ENCODE measurements around the gene ZBTB7C.

- TF ChIP-seq CTCF (IDR thresholded peaks at IDR 0.05): no peak
- no peak for TF ChIP-seq POLR2A (IDR thresholded peaks at IDR 0.05)
- no peak for TF ChIP-seq EP300 (IDR thresholded peaks at IDR 0.05)
- TF ChIP-seq POLR2AphosphoS5 (IDR thresholded peaks at IDR 0.05): no peak
These were observed 41.5 kb upstream of the ZBTB7C start for GRCh38 chr18:48450685-48451084.
